IMR-90 (cell line): ENCODE measurements around the gene SBK3. TPM values are rescaled to one million over a fixed set of nuclear protein-coding genes. Genes with fewer than 3 reads are reported as not detected.

Experiments
- ATAC-seq: fragments of 200-7000 bp; cut with Tn5 transposase; 2 replicates; pipeline ENCODE4 v1.9.1; 2020; ENCODE audit warnings: low read depth, mild to moderate bottlenecking, moderate library complexity
- BruUV-seq: library from RNA; stranded (reverse); fragments of 400-500 nt; replicated peaks from 2 replicates; lab custom pipeline; 2021; lab: Mats Ljungman, UMichigan
- CTCF ChIA-PET: fragments of 300-600 bp; formaldehyde crosslinking; extraction: SDS; loops from one replicate; lab custom pipeline; 2021; ENCODE audit warnings: antibody characterized with exemption; lab: Yijun Ruan, JAX
- POLR2A ChIA-PET: fragments of 300-600 bp; sonication (Branson Sonifier 250); formaldehyde crosslinking; loops from one replicate; lab custom pipeline; 2022; ENCODE audit warnings: antibody characterized with exemption; ENCODE audit not compliant: unreplicated experiment; lab: Charles Lee
- DNase-seq: peaks from one replicate; pipeline ENCODE4 v3.0.0; 2013
- H2AFZ ChIP-seq: replicated peaks from 2 replicates; pipeline ENCODE3; 2013; ENCODE audit warnings: low read length, mild to moderate bottlenecking; ENCODE audit not compliant: poor library complexity
- H2AK5ac ChIP-seq: 2 replicates; pipeline ENCODE4 v1.6.1; 2013; ENCODE audit warnings: low read depth, low read length, inconsistent platforms
- H2AK9ac ChIP-seq: replicated peaks from 2 replicates; pipeline ENCODE3; 2013; ENCODE audit warnings: mild to moderate bottlenecking, low read depth, low read length, moderate library complexity; ENCODE audit not compliant: poor library complexity
- H2BK120ac ChIP-seq: 2 replicates; pipeline ENCODE4 v1.6.1; 2013; ENCODE audit warnings: low read depth, low read length, inconsistent platforms
- H2BK15ac ChIP-seq: 3 replicates; pipeline ENCODE4 v1.6.1; 2013; ENCODE audit warnings: low read depth, low read length, inconsistent platforms
- H2BK20ac ChIP-seq: 2 replicates; pipeline ENCODE4 v1.6.1; 2013; ENCODE audit warnings: low read depth, mild to moderate bottlenecking, inconsistent platforms, low read length, moderate library complexity
- H2BK5ac ChIP-seq: 2 replicates; pipeline ENCODE4 v1.6.1; 2013; ENCODE audit warnings: mild to moderate bottlenecking, low read depth, low read length, inconsistent platforms; ENCODE audit not compliant: poor library complexity, severe bottlenecking
- H3K14ac ChIP-seq: replicated peaks from 2 replicates; pipeline ENCODE4 v1.6.1; 2013; ENCODE audit warnings: low read depth, low read length, inconsistent platforms
- H3K18ac ChIP-seq: 2 replicates; pipeline ENCODE4 v1.6.1; 2013; ENCODE audit warnings: low read depth, low read length, control low read depth
- H3K23ac ChIP-seq: 2 replicates; pipeline ENCODE4 v1.6.1; 2013; ENCODE audit warnings: low read depth, low read length, inconsistent platforms
- H3K27ac ChIP-seq: 2 replicates; pipeline ENCODE4 v1.5.1; 2013; ENCODE audit warnings: mild to moderate bottlenecking, control low read depth, low read length; ENCODE audit not compliant: insufficient read depth
- H3K27me3 ChIP-seq: 2 replicates; pipeline ENCODE4 v1.6.1; 2013; ENCODE audit warnings: low read length; ENCODE audit not compliant: control insufficient read depth, insufficient read depth
- H3K36me3 ChIP-seq: 2 replicates; pipeline ENCODE4 v1.6.1; 2013; ENCODE audit warnings: low read length, mixed read lengths; ENCODE audit not compliant: control insufficient read depth, insufficient read depth
- H3K4ac ChIP-seq: 2 replicates; pipeline ENCODE4 v1.6.1; 2013; ENCODE audit warnings: low read depth, low read length, inconsistent platforms
- H3K4me1 ChIP-seq: 2 replicates; pipeline ENCODE4 v1.6.1; 2013; ENCODE audit warnings: low read length, mixed read lengths; ENCODE audit not compliant: control insufficient read depth, insufficient read depth
- H3K4me2 ChIP-seq: 2 replicates; pipeline ENCODE4 v1.6.1; 2013; ENCODE audit warnings: low read depth, mild to moderate bottlenecking, control low read depth, low read length, moderate library complexity
- H3K4me3 ChIP-seq: 2 replicates; pipeline ENCODE4 v1.5.1; 2013; ENCODE audit warnings: low read depth, mild to moderate bottlenecking, control low read depth, low read length, moderate library complexity; ENCODE audit not compliant: insufficient read depth
- H3K56ac ChIP-seq: 2 replicates; pipeline ENCODE4 v1.6.1; 2013; ENCODE audit warnings: low read length, inconsistent platforms; ENCODE audit not compliant: insufficient read depth; ENCODE audit errors: extremely low read depth
- H3K79me1 ChIP-seq, 2 experiments: 2 replicates each; pipeline ENCODE4 v1.6.1; 2013; ENCODE audit warnings: low read length in 2 of 2, inconsistent platforms in 1 of 2, low read depth in 1 of 2
- H3K9ac ChIP-seq: 2 replicates; pipeline ENCODE4 v1.6.1; 2013; ENCODE audit warnings: low read depth, low read length, control low read depth
- H3K9me1 ChIP-seq: 2 replicates; pipeline ENCODE4 v1.6.1; 2013; ENCODE audit warnings: low read length, inconsistent platforms; ENCODE audit not compliant: insufficient read depth
- H3K9me3 ChIP-seq: 2 replicates; pipeline ENCODE4 v1.6.1; 2013; ENCODE audit warnings: low read length; ENCODE audit not compliant: control insufficient read depth, insufficient read depth
- H4K20me1 ChIP-seq: 2 replicates; pipeline ENCODE4 v1.6.1; 2013; ENCODE audit warnings: low read length, inconsistent platforms; ENCODE audit not compliant: insufficient read depth
- H4K5ac ChIP-seq: 2 replicates; pipeline ENCODE4 v1.6.1; 2013; ENCODE audit warnings: mild to moderate bottlenecking, low read depth, low read length, control low read depth
- H4K8ac ChIP-seq, 2 experiments: 2 replicates each; pipeline ENCODE4 v1.6.1; 2013; ENCODE audit warnings: low read depth in 2 of 2, low read length in 2 of 2, control low read depth in 1 of 2, inconsistent platforms in 1 of 2
- H4K91ac ChIP-seq: 2 replicates; pipeline ENCODE4 v1.6.1; 2013; ENCODE audit warnings: low read depth, low read length, inconsistent platforms; ENCODE audit not compliant: insufficient read depth
- BHLHE40 ChIP-seq: fragments of 150-350 bp; IDR thresholded peaks from 2 replicates; pipeline ENCODE4 v1.6.1; 2016; ENCODE audit warnings: mild to moderate bottlenecking, low read depth, low read length
- CEBPB ChIP-seq: IDR thresholded peaks from 2 replicates; pipeline ENCODE4 v1.6.1; 2012; ENCODE audit warnings: low read depth, low read length, improper control_type of control experiment
- CHD1 ChIP-seq: IDR thresholded peaks from 2 replicates; pipeline ENCODE4 v1.6.1; 2012; ENCODE audit warnings: low read depth, low read length, improper control_type of control experiment
- CTCF ChIP-seq: conservative IDR thresholded peaks from 2 replicates; pipeline ENCODE4 v1.5.1; 2012; ENCODE audit warnings: mild to moderate bottlenecking, low read depth, low read length, improper control_type of control experiment
- ELK1 ChIP-seq: fragments of 150-350 bp; IDR thresholded peaks from 2 replicates; pipeline ENCODE4 v1.6.1; 2016; ENCODE audit warnings: low read depth, mild to moderate bottlenecking, low read length, moderate library complexity, borderline replicate concordance
- FOS ChIP-seq: fragments of 150-350 bp; IDR thresholded peaks from 2 replicates; pipeline ENCODE4 v1.6.1; 2016; ENCODE audit warnings: low read depth, low read length
- MAFK ChIP-seq: IDR thresholded peaks from 2 replicates; pipeline ENCODE4 v1.6.1; 2012; ENCODE audit warnings: low read depth, low read length, improper control_type of control experiment
- MAZ ChIP-seq: IDR thresholded peaks from 2 replicates; pipeline ENCODE4 v1.6.1; 2012; ENCODE audit warnings: low read depth, mild to moderate bottlenecking, low read length, improper control_type of control experiment, moderate library complexity, borderline replicate concordance
- MXI1 ChIP-seq: IDR thresholded peaks from 2 replicates; pipeline ENCODE4 v1.6.1; 2012; ENCODE audit warnings: low read depth, mild to moderate bottlenecking, low read length, moderate library complexity, borderline replicate concordance
- NFE2L2 ChIP-seq: fragments of 150-350 bp; IDR thresholded peaks from 2 replicates; pipeline ENCODE4 v1.6.1; 2016; ENCODE audit warnings: low read depth, mild to moderate bottlenecking, low read length
- POLR2A ChIP-seq: IDR thresholded peaks from 2 replicates; pipeline ENCODE4 v1.6.1; 2012; ENCODE audit warnings: mild to moderate bottlenecking, low read depth, low read length
- RAD21 ChIP-seq: IDR thresholded peaks from 2 replicates; pipeline ENCODE4 v1.6.1; 2012; ENCODE audit warnings: low read length, improper control_type of control experiment
- RCOR1 ChIP-seq: IDR thresholded peaks from 2 replicates; pipeline ENCODE4 v1.6.1; 2012; ENCODE audit warnings: mild to moderate bottlenecking, low read length, improper control_type of control experiment; ENCODE audit not compliant: insufficient replicate concordance
- RFX5 ChIP-seq: IDR thresholded peaks from 2 replicates; pipeline ENCODE4 v1.8.0; 2012; ENCODE audit warnings: low read depth, mild to moderate bottlenecking, low read length, moderate library complexity
- SMC3 ChIP-seq: fragments of 150-350 bp; IDR thresholded peaks from 2 replicates; pipeline ENCODE4 v1.6.1; 2016; ENCODE audit warnings: low read depth, mild to moderate bottlenecking, antibody characterized with exemption, low read length, moderate library complexity
- USF2 ChIP-seq: fragments of 150-350 bp; IDR thresholded peaks from 2 replicates; pipeline ENCODE4 v1.6.1; 2017; ENCODE audit warnings: mild to moderate bottlenecking, antibody characterized with exemption, low read length, low read depth
- WGBS, 2 experiments: methylation state at CpG; one replicate each; pipeline versions ENCODE4 v1.1.5 to v1.1.7; 2013; ENCODE audit warnings: missing lambda C conversion rate in 2 of 2; ENCODE audit not compliant: insufficient read length in 1 of 2; ENCODE audit errors: extremely low coverage in 2 of 2; 5-methylcytosine and 5-hydroxymethylcytosine counted together
- dilution Hi-C: fragments of 300-500 bp; cut with HindIII; formaldehyde crosslinking; loops from one replicate; pipeline ENCODE4 v1.14.3; 2018; ENCODE audit warnings: low sequenced_read_pairs; ENCODE audit not compliant: unreplicated experiment
- in situ Hi-C: fragments of 300-500 bp; cut with MboI; formaldehyde crosslinking; loops from 3 replicates; pipeline ENCODE4 v1.14.3; 2019; ENCODE audit warnings: low sequenced_read_pairs, inconsistent platforms, mixed read lengths
- intact Hi-C: fragments of 100-400 bp; cut with micrococcal nuclease; formaldehyde crosslinking; loops from 2 replicates; pipeline ENCODE4 v1.10.0; 2022
- polyA plus RNA-seq, 3 experiments: library from polyadenylated mRNA; depleted of rRNA; stranded (reverse); fragments of >200 nt; gene quantifications; 2 replicates each; pipeline ENCODE4 v1.2.3, GENCODE V29; 2012; ENCODE audit warnings: low replicate concordance in 1 of 3
- total RNA-seq: library from RNA; depleted of rRNA; stranded (reverse); fragments of >200 nt; gene quantifications from 2 replicates; pipeline ENCODE4 v1.2.3, GENCODE V29; 2012

The SBK3 gene
- total and polyA plus RNA-seq, 2 of the 4 experiments (the other 2 are of a cell fraction): 0.05 to 0.18 TPM

GRCh38 chr19:55566823-55567222, 21.5 kb upstream of the SBK3 start:
- Histone ChIP-seq H2BK5ac (no peak overlapping the region), H3K36me3 (no peaks in the 10 kb centered on the region), H3K56ac (no peak overlapping the region), H3K18ac (no peak overlapping the region), H3K4me3 (no peak overlapping the region), H3K4me1 (no peaks in the 10 kb centered on the region), H2AK5ac (no peak overlapping the region), H2BK20ac (no peak overlapping the region), H3K27me3 (peaks cover 12% of the 10 kb centered on the region), H2AFZ (peak overlapping the region; percentile 63), H3K14ac (no peak overlapping the region), H3K4ac (no peak overlapping the region), H3K9me1 (no peaks in the 10 kb centered on the region), H2BK120ac (no peak overlapping the region), H3K9me3 (no peaks in the 10 kb centered on the region), H4K5ac (no peak overlapping the region), H4K20me1 (no peaks in the 10 kb centered on the region), H3K9ac (no peak overlapping the region), H3K27ac (no peak overlapping the region), H4K8ac (no peak overlapping the region), H3K4me2 (no peak overlapping the region), H2BK15ac (no peak overlapping the region), H2AK9ac (peak overlapping the region; percentile 71), H3K23ac (peak overlapping the region; percentile 64; the same call in 1 of the 2 replicates), H4K91ac (no peak overlapping the region), H3K79me1 (no peaks in the 10 kb centered on the region)
- no peak for TF ChIP-seq ELK1
- TF ChIP-seq POLR2A: no peak
- no peak for TF ChIP-seq MXI1
- TF ChIP-seq SMC3: no peak
- TF ChIP-seq NFE2L2: no peak
- no peak for TF ChIP-seq CEBPB
- TF ChIP-seq RFX5: no peak
- no peak for TF ChIP-seq RCOR1
- TF ChIP-seq BHLHE40: no peak
- no peak for TF ChIP-seq RAD21
- TF ChIP-seq MAZ: no peak
- TF ChIP-seq CHD1: no peak
- TF ChIP-seq FOS: no peak
- TF ChIP-seq CTCF: no peak
- no peak for TF ChIP-seq USF2
- no peak for TF ChIP-seq MAFK
- ATAC-seq (no peak), DNase-seq (no peak)
- POLR2A ChIA-PET: no interaction called here
- WGBS, 2 experiments: 39% methylated on average over 3 of the region's 9 CpGs; no CpG with 5 or more reads in 1 of the 2 experiments
- dilution Hi-C loops (no loop called here), in situ Hi-C loops (no loop called here), intact Hi-C loops (no loop called here)
- CTCF ChIA-PET: no interaction called here
- no TSS peak for BruUV-seq
